ENCODE measurements around the gene LHPP. TPM values are rescaled to one million over a fixed set of nuclear protein-coding genes. Genes with fewer than 3 reads are reported as not detected.

Gene LHPP
- total RNA-seq, 2 experiments from 2014 or later: 17.7 TPM

DNA sequence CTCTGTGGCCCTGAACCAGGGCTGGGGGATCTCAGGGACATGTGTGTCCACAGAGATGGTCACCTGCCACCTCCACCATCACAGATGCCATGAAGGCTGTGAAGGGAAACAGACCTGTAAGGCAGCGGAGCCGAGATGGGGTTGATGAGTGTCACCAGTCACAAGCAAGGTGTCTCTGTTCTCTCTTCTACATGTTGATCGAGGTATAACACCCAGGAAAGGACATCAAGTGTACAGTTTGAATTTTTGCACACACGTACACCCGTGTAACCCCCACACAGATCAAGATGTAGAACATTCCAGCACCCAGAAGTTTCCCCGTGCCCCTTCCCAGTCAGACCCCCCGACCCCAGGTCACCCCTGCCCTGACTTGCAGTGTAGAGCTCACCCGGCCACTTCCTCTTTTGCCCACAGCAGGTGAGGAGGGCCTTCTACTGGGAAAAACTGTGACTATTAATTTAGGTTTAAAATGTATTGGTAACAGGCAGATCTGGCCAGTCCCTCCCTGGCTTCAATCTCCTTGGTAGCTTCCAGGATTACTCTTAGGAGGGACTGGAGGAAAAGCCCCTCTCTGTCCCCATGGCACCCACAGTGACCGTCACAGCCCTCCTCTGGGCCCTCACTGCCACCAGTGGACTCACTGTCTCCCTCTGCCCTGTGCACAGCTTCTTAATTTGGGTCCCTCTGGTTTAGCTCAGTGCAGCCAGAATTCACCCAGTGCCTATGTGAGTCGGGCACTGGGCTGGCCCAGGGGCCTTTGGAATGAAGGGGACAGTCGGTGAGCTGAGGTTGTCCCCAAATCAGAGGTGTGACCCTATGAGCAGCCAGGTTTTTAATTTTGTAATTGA, 108.2 kb downstream of the LHPP start:
- intact Hi-C loops (cut with micrococcal nuclease): no loop called here
- H3K4me1 Mint-ChIP-seq (ENCODE audit: low read depth): no peaks in the 10 kb centered on the region
- no peak for DNase-seq
- no peak overlapping the region for H3K27ac Mint-ChIP-seq
- H3K4me3 Mint-ChIP-seq: no peak overlapping the region
- H3K27me3 Mint-ChIP-seq (ENCODE audit: low read depth): no peaks in the 10 kb centered on the region
- H3K9me3 Mint-ChIP-seq: no peaks in the 10 kb centered on the region
- H3K36me3 Mint-ChIP-seq (ENCODE audit: low read depth): no peaks in the 10 kb centered on the region
- CTCF ChIA-PET: interaction anchor here (1.1 kb wide), 1 partner anchor 40 kb away, joined by 3 read pairs; no protein-coding TSS in a partner anchor

GRCh38 chr10:124570646-124571045, 109.0 kb downstream of the LHPP start:
- Mint-ChIP-seq H3K27ac (no peak overlapping the region), H3K4me1 (ENCODE audit: low read depth) (no peaks in the 10 kb centered on the region), H3K36me3 (ENCODE audit: low read depth) (no peaks in the 10 kb centered on the region), H3K4me3 (no peak overlapping the region), H3K9me3 (no peaks in the 10 kb centered on the region), H3K27me3 (ENCODE audit: low read depth) (no peaks in the 10 kb centered on the region)
- CTCF ChIA-PET: no interaction called here
- DNase-seq: no peak
- intact Hi-C loops (cut with micrococcal nuclease): no loop called here

DNA sequence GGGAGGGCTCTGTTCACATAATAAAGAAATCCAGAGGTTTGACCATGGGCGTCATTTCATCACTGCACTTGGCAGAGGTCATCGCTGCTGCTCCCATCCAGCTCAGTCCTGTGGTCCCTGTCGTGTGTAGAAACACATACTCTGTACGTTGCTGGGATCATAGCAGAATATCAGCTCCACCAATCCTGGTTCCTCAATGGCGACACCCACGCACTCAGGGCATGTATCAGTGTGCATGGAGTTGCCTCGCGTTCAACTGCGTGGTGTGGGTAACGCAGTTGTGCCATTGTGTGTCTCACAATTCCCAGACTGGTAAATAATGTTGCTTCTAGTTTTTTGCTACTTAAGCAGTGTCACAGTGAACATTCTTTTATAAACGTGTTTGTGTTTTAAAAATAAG, 111.1 kb downstream of the LHPP start:
- H3K27me3 Mint-ChIP-seq (ENCODE audit: low read depth): no peaks in the 10 kb centered on the region
- intact Hi-C loops (cut with micrococcal nuclease): no loop called here
- DNase-seq: no peak
- H3K4me3 Mint-ChIP-seq: no peak overlapping the region
- H3K9me3 Mint-ChIP-seq: no peaks in the 10 kb centered on the region
- no peak overlapping the region for H3K27ac Mint-ChIP-seq
- CTCF ChIA-PET: no interaction called here
- H3K4me1 Mint-ChIP-seq (ENCODE audit: low read depth): no peaks in the 10 kb centered on the region
- no peaks in the 10 kb centered on the region for H3K36me3 Mint-ChIP-seq (ENCODE audit: low read depth)

DNA sequence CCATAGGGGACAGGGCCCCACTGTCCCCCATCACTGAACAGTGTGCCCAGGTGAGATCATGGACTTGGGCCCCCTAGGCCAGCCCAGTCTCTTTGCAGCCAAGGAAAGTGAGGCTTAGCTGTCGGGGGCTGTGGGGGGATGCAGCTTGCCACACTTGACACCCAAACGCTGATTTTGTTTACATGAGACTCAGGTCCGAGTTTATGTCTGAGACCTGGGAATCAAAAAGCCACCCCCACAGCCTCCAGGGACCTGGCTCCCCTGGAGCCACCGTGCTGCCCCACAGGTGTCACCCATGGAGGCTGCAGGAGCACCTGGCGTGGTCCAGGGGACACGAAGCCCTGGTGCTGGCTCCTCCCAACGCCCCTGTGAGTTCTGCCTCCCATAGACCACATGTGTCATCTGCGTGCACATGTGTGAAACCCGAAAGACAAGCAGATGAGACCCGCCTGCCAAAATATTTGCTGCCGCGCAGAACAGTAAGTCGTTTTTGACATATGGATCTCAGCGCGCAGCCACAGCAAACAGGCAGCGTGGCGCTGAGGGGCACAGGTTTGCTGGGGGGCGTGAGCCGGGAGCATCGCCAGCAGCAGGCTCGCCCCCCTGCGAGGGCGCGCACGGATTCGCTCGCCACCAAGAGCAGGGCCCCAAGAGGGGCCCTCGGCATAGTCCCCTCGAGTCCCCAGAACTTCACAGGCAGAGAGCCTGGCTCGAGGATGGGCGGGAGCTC, 112.3 kb downstream of the LHPP start:
- no peak overlapping the region for H3K27ac Mint-ChIP-seq
- intact Hi-C loops (cut with micrococcal nuclease): no loop called here
- DNase-seq: no peak
- CTCF ChIA-PET: no interaction called here
- no peaks in the 10 kb centered on the region for H3K27me3 Mint-ChIP-seq (ENCODE audit: low read depth)
- no peaks in the 10 kb centered on the region for H3K36me3 Mint-ChIP-seq (ENCODE audit: low read depth)
- H3K4me3 Mint-ChIP-seq: no peak overlapping the region
- no peaks in the 10 kb centered on the region for H3K4me1 Mint-ChIP-seq (ENCODE audit: low read depth)
- H3K9me3 Mint-ChIP-seq: no peaks in the 10 kb centered on the region

DNA sequence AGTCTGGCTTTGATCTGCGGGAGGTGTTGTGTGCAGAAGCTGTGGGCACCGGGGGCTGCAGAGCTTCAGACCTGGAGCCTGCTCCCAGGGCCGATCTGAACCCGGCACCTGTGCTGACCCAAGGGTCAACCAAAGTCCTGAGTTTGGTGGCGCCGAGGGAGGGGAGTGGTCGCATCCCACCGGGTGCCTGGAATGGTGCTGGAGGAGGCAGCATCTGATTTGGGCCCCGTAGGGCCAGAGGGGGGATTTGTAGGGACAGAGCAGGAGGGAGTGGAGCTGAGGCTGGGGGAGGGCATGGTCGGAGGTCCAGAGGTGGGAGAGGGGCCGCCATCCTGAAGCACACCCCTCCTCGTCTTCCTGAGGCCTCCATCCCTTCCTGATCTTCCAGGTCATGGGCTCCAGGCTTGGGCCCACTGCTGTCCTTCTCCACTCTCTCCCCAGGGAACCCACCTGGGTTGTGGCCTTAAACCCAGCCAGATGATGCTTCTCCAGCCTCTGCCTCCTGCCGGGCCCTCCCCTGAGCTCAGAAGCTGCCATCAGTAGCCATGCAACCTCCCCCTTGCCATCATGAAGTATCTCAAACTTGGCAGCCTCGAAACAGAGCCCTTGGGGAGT, 112.9 kb downstream of the LHPP start:
- Mint-ChIP-seq H3K36me3 (ENCODE audit: low read depth) (no peaks in the 10 kb centered on the region), H3K27ac (no peak overlapping the region), H3K4me3 (no peak overlapping the region), H3K4me1 (ENCODE audit: low read depth) (no peaks in the 10 kb centered on the region), H3K9me3 (peaks cover under 1% of the 10 kb centered on the region), H3K27me3 (ENCODE audit: low read depth) (no peaks in the 10 kb centered on the region)
- CTCF ChIA-PET: no interaction called here
- intact Hi-C loops (cut with micrococcal nuclease): no loop called here
- no peak for DNase-seq

- CTCF ChIA-PET: no interaction called here
- Mint-ChIP-seq H3K4me3 (no peak overlapping the region), H3K36me3 (ENCODE audit: low read depth) (peaks cover 2% of the 10 kb centered on the region), H3K27ac (no peak overlapping the region), H3K4me1 (ENCODE audit: low read depth) (no peaks in the 10 kb centered on the region), H3K27me3 (ENCODE audit: low read depth) (no peaks in the 10 kb centered on the region), H3K9me3 (peaks cover 6% of the 10 kb centered on the region)
- no peak for DNase-seq
- intact Hi-C loops (cut with micrococcal nuclease): no loop called here
Observed at GRCh38 chr10:124575107-124576035, 113.7 kb downstream of the LHPP start.

- Mint-ChIP-seq H3K4me3 (no peak overlapping the region), H3K36me3 (ENCODE audit: low read depth) (peaks cover 7% of the 10 kb centered on the region), H3K27ac (no peak overlapping the region), H3K4me1 (ENCODE audit: low read depth) (no peaks in the 10 kb centered on the region), H3K9me3 (peaks cover 13% of the 10 kb centered on the region), H3K27me3 (ENCODE audit: low read depth) (no peaks in the 10 kb centered on the region)
- CTCF ChIA-PET: no interaction called here
- intact Hi-C loops (cut with micrococcal nuclease): no loop called here
- DNase-seq: no peak
Observed at GRCh38 chr10:124576526-124577420, 115.2 kb downstream of the LHPP start.

- H3K4me1 Mint-ChIP-seq (ENCODE audit: low read depth): no peaks in the 10 kb centered on the region
- no peak for DNase-seq
- no peak overlapping the region for H3K27ac Mint-ChIP-seq
- intact Hi-C loops (cut with micrococcal nuclease): no loop called here
- H3K36me3 Mint-ChIP-seq (ENCODE audit: low read depth): peaks cover 7% of the 10 kb centered on the region
- H3K27me3 Mint-ChIP-seq (ENCODE audit: low read depth): no peaks in the 10 kb centered on the region
- peaks cover 13% of the 10 kb centered on the region for H3K9me3 Mint-ChIP-seq
- H3K4me3 Mint-ChIP-seq: no peak overlapping the region
- CTCF ChIA-PET: no interaction called here
Observed at GRCh38 chr10:124577651-124578050, 116.0 kb downstream of the LHPP start.

- H3K27ac Mint-ChIP-seq: no peak overlapping the region
- no peaks in the 10 kb centered on the region for H3K27me3 Mint-ChIP-seq (ENCODE audit: low read depth)
- no peaks in the 10 kb centered on the region for H3K4me1 Mint-ChIP-seq (ENCODE audit: low read depth)
- no peak overlapping the region for H3K4me3 Mint-ChIP-seq
- intact Hi-C loops (cut with micrococcal nuclease): no loop called here
- no peak for DNase-seq
- peaks cover 13% of the 10 kb centered on the region for H3K9me3 Mint-ChIP-seq
- CTCF ChIA-PET: no interaction called here
- H3K36me3 Mint-ChIP-seq (ENCODE audit: low read depth): peaks cover 7% of the 10 kb centered on the region
Observed at GRCh38 chr10:124578231-124579010, 116.8 kb downstream of the LHPP start.

DNA sequence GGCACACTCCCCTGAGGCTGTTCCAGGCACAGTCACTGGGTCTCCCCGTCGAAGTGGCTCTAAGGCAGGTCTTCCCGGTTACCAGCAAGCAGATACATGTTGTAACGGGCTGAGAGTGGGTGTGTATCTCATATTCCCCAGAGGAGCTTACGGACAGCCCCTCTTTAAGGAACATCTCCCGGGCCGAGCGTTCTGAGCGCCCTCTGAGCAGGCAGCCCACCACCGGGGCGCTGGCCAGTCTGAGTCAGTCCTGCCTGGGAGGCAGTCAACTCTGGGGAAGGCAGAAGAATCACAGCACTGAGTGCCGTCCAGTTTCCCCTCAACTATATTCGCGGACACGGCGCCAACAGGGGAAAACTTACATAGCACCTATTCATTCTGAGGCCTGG, 117.4 kb downstream of the LHPP start:
- no peak for DNase-seq
- no peak overlapping the region for H3K4me3 Mint-ChIP-seq
- intact Hi-C loops (cut with micrococcal nuclease): no loop called here
- H3K36me3 Mint-ChIP-seq (ENCODE audit: low read depth): peaks cover 7% of the 10 kb centered on the region
- CTCF ChIA-PET: no interaction called here
- H3K27ac Mint-ChIP-seq: no peak overlapping the region
- H3K9me3 Mint-ChIP-seq: peaks cover 13% of the 10 kb centered on the region
- H3K4me1 Mint-ChIP-seq (ENCODE audit: low read depth): no peaks in the 10 kb centered on the region
- no peaks in the 10 kb centered on the region for H3K27me3 Mint-ChIP-seq (ENCODE audit: low read depth)

DNA sequence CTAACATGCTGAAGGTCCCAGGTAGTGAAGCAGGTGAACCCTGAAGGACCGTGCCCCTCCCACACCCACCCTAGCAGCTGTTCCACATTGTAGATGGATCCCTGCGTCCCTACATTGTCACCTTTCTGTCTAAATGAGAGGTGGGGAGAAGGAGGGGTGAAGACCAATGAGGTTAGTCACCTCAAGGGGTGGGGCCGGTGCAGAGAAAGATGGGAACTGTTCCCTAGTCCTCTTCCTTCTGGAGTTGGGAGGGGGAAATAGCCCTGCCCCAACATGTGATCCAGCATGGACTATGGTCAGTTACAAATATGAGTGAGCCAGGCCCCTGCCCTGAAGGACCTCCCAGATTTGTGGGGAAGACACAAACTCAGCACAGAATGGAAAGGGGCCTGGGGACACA, 124.5 kb downstream of the LHPP start:
- Mint-ChIP-seq H3K4me3 (no peak overlapping the region), H3K9me3 (peaks cover 7% of the 10 kb centered on the region), H3K27ac (no peak overlapping the region), H3K4me1 (ENCODE audit: low read depth) (no peaks in the 10 kb centered on the region), H3K27me3 (ENCODE audit: low read depth) (no peaks in the 10 kb centered on the region), H3K36me3 (ENCODE audit: low read depth) (peaks cover 1% of the 10 kb centered on the region)
- intact Hi-C loops (cut with micrococcal nuclease): no loop called here
- CTCF ChIA-PET: interaction anchor here (0.7 kb wide), 1 partner anchor 174 kb away, joined by 3 read pairs; no protein-coding TSS in a partner anchor
- DNase-seq: no peak
